GM21737 (cell line): Measurements from ENCODE around the gene TTC39C.
A peak's percentile ranks its signal among the peaks of the same experiment; 100 is the strongest.

Experiments
- ATAC-seq: cut with Tn5 transposase; IDR thresholded peaks from one replicate; pipeline ENCODE4 v1.9.1; 2021; ENCODE audit warnings: mild to moderate bottlenecking, moderate library complexity; ENCODE audit not compliant: unreplicated experiment

TTC39C gene

DNA sequence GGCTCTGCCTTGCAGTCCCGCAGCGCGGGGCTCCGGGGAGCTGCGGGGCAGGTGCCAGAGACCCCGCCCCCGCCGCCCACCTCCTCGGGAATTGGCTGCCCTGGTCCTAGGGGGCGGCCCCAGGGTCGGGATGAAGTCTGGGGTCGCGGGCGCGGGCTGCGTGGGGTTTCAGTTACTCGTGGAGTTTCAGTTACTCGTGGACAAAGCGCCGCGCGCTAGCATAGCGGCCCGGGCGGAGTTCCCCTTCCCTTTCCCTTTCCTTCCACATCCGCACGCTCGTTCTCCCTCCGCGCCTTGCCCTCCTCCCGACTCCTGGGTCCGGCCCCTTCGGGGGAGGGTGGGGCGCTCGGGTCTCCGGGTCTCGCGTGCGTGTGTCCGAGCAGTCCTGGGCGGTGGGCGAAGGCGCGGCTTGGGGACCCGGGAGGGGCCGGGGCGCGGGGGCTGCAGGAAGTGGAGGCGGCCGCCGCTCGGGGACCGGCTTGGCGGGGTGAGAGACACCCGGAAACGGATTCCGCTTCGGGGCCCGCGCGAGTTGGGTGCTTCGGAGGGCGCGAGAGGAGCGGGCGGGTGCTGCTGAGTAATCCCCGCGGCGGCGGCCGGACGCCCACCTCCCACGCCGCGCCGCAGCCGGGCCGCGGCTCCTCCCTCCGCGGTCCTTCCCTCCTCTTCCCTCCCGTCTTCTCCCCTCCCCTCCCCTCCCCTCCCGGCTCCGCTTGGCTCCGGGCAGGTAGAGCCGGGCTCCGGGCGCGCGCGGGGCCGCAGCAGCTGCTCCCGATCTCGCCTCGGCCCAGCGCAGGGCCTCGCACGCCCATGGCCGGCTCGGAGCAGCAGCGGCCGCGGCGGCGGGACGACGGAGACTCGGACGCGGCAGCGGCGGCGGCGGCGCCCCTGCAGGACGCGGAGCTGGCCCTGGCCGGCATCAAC lies at the start of gene TTC39C:
Gene TTC39C, plus strand, starts transcription at position 693 of the 924 bp plus-strand sequence. Its CDS starts 118 bp downstream, at position 811.
- ATAC-seq: peak; percentile 34

DNA sequence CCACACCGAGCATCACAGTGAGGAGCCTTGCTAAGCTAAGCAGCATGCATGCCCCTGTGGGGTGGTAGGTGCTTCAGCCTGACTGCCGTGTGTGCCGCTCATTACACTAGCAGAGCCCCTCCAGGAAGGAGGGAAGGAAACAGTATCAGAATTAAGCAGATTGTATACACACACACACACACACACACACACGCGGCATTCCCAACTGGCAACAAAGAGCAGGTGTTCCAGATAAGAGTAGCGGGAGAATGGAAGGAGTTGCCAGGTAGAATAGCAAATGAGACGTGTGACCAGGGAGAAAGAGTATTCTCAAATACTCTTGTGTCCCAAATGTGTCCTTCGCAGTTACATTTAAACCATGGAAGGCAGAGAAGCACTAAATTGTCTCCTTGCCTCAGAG lies 47.6 kb upstream of the TTC39C start:
- ATAC-seq: no peak

DNA sequence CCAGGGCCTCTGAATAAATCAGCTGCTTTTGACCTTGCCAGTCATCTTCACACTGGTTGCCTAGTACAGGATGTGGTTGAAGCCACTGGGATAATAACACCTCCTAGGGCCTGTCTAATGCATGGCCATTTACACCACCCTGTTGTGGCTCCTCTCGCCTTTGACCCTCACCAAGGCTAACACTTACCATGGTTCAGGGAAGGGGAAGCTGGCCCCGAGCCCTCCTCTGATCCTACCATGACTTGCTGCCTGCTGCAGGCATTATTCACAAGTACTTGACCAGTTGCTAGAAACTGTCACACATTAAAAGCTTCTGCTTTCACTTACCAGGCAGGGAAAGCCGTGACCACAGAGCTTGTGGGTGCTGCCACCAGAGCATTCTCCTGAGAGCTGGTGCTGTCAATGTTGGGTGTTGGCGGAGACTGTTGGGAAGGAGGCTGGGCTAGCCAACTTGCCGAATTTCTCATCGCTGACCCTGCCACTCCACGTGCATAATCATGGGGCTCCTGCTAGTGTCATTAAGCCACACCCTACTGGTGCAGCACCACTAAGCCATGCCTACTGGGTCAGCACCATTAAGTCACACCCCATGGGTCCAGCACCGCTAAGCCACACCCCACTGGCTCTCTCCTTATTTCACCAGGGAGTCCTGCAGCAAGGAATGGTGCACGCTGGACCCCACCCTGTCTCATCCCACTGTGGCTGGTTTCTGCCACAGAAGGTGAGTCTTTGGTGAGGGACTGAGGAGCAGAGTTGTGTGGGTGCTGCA lies 47.0 kb upstream of the TTC39C start:
- peak; percentile 61 for ATAC-seq

DNA sequence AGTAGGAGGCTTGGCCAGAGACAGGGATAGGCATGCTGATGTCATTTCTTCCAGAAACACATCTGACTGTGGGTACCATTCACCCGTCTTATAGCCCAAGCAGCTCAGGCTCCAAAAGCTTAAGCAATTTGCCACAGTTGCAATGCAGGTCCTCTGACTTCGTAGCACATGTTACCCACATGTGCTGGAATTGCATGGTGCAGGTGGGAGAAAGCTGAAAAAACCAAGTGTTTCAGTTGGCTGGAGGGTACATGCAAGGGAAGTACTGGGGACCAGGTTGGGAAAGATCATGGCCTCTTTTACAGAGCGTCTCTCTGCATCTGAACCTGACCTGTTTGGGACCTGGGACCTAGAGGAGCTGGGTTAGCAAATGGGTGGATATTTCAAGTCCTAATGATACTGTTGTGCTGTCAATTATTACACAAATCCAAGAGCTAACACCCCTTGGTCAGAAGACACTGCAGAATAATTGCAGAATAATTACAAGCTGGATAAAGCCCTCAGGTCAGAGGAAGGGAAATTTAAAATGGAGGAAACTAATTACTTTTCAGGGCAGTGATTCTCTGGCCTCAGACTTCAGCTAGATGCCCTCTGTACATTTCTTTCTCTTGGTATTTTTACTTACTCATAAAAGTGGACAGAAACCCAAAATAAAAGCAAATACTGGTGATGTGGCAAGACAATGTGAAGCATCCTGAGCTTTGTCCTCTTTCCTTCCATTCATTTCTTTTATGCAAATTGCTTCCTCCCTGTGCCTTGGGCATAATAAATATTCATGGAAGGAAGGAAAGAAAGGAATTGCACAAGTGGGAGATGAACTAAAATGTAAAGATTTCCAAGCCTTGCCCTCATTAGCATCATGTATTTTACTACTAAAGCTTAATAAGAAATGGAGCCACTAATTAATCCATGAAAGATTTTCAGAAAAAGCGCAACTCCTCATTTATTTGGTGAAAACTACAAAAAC lies 45.6 kb upstream of the TTC39C start:
- ATAC-seq: no peak

DNA sequence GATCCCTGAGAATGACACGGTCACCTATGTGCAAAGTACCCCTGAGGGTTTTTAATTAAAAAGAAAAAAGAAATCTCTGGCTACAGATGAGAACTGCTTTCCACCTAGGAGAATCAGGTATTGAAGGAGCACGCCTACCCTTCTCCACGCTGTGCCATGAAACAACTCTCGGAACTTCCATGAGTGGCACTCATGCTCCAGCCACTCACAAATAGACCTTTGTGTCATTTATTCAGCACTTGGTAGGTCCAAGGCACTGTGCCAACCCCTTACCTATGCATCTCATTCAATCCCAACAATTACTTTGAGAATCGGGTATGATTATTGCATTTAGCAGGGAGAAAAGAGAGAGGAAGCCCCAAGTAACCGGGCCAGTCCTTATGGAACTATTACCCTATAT lies 44.9 kb upstream of the TTC39C start:
- ATAC-seq: no peak

DNA sequence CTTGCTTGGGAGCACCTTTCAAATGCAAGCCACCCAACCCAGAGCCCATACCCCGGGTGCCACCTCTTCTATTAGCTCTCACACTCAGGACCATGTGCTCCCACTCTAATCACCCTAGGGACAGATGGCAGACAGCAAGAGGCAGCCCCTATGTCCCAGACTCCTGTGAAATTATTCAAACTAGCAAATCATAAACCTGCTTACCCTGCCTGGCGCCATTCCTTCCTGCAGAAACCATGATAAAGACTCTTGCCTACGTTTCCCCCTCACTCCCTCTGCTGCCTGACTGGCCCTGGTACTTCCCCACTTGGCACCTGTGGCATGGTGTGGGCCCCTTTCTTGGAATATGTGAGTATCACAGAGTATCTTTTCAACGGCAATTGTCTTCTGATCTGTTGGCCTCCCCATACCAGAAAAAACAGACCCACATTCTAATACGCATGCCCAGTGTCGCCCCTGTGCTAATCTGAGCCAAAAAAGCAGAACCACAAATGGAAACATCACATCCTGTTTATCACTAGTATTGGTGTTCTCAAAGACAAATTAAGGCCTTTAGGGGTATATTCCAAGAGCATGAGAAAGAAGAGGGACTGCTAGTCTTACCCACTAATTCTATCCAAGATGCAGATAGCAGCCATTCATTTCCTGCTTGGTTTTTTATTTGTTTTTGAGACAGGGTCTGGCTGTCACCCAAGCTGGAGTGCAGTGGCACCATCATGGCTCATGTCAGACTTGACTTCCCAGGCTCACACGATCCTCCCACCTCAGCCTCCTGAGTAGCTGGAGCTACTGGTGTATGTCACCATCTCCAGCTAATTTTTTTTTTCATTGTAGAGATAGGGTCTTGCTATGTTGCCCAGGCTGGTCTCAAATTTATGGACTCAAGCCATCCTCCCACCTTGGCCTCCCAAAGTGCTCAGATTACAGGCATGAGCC lies 44.1 kb upstream of the TTC39C start:
- ATAC-seq: no peak

DNA sequence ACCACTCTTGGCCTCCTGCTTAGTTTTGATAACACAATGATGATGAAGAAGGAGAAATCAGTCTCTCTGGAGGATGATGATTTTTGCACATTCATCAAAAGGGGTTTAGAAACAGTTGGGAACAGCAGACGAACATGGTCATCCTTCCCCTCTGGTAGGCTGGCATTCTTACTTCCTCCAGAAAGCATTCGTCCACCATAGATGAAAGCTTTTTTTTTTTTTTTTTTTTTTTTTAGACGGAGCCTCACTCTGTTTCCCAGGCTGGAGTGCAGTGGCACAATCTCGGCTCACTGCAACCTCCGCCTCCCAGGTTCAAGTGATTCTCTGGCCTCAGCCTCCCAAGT lies 43.5 kb upstream of the TTC39C start:
- no peak for ATAC-seq

DNA sequence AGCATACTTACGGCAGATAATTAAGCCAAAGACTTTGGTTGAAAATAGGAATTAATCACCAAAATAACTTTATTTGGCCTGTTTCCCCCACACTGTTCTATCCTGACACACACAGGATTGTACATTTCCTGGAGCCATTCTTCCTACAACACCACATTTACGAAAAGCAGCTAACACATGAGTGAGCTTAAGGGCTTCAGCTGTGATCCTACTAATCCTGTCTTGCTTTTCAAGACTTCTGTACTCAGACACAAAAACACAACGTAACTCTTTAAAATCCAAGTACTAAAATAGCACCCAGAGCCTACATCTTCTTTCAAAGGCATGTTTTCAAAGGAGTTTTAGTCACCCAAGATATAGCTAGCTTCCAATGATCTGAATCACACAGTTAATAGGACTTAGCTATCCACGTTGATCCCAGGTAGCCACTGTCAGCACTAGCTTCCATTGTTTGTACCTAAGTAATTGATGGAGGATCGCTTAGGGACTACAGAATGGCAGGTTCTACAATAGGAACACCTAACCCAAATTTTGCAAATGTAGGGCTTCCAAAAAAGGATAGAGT lies 42.8 kb upstream of the TTC39C start:
- ATAC-seq: no peak

DNA sequence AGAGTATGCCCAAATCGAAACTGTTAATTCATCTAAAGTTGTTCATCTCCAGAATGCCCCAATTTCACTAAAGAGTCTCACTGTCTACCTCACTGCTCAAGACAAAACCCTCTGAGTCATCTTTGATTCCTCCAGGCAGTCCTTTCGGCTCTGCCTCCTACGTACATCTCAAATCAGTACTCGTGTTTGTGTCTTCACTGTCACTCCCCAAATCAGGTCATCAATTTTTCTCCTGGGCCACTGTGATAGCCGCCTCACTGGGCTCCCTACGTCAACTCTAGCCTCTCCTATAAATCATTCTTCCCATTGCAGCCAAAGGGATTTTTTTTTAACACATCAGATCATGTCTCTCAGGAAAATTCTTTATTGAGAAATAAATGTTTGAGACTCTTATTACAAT lies 42.1 kb upstream of the TTC39C start:
- ATAC-seq: no peak

DNA sequence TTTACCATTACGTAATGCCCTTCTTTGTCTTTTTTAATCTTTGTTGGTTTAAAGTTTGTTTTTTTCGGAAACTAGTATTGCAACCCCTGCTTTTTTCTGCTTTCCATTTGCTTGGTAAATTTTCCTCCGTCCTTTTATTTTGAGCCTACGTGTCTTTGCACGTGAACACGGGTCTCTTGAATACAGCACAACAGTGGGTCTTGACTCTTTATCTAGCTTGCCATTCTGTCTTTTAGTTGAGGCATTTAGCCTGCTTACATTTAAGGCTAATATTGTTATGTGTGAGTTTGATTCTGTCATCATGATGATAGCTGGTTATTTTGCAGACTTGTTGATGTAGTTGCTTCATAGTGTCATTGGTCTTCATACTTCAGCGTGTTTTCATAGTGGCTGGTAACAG lies 37.5 kb upstream of the TTC39C start:
- no peak for ATAC-seq

DNA sequence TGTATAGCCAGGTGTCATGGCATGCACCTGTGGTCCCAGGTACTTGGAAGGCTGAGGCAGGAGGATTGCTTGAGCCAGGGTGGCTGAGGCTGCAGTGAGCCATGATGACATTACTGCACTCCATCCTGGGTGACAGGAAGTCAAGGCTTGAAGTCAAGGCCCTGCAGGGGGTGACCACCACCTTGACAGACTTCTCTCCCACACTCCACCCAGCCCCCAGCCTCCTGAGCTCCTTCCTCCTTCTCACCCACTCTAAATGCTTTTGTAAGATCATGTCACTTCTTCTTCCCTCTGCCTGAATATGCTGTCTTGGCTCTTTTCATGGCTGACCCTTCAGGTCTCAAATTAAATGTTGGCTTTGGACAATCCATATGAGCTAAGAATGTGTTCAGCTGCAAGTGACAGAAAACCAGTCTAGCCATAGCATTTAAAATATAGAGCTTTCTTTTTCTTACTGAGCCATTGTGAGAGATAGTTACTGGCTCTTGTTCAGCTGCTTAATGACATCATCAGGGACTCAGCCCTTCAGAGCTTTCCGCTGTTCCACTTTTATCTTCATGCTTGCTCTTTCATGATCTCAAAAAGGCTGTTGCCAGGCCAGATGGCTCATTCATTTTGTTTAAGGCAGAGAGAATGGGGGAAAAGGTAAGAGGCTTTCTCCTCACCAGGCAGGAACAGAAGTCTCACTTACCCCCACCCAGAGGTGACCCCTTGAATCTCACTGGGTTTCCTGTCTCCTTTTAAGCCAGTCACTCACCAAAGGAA lies 36.7 kb upstream of the TTC39C start:
- ATAC-seq: no peak

DNA sequence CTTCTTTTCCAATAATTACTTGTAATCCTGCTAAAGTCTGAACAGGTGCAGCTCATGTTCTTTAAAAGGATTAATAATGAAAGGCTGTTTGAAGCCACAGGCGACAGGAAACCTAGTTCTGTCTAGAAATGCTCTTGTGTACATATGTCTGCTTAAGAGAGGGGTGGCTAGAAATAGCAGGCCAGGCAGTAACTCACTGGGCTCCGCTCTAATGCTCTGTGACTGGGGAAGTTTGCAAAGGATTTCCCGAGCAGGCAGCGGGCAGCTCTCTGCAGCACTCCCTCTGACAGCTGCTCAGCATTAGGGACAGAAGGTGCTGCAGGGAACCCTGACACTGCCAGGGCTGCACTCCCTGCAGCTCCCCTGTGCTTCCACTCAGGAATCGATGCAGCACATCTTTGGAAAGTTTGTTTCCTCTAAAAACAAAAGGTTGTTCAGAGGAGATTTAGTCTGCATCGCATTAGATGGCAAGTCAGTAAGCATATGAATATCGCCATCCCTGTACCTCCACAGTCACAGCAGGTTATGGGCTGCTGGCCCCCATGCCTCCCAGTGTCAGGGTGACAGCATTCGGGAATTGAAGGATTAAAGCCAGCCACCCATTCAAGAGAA lies 33.1 kb upstream of the TTC39C start:
- ATAC-seq: peak; percentile 96

DNA sequence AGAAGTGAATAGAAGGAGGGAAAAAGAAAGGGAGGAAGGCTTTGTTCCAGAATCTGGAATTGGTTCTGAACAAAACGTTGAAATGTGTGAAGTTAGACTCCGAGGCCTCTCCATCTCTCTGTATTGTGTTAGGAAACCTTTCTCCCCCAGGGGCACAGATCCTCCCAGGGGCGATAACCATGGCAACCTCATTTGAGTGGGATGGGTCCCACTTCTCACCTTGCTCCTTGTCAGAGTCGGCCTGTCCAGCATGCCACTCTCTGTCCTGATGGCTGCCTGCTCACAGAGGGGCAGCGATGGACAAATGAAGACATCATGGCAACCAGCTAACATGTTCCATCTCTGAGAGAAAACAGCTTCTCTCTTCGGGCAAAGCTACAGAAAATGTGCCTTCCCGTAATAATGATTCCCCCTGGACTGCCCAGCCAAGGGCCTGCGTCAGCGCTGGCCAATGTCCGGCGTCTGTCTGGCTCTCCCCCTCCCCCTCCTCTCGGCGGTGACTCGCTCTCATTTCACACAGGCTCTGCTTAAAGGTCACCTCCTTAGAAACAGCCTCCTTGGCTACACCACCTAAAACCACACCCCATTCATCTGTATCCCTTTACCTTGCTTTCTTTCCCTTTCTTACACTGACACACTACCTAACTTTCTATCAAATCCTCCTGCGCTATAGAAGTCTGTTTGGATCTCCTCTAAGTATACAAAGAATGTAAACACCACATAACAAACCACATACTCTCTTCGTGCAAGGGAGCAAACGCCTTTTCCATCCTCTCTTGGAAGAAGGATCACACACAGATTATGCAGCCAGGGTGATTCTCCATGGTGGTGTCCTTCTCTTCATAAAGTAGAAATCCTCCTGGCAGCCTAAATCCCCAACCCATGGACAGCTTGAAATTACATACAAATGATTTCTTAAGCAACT lies 32.1 kb upstream of the TTC39C start:
- no peak for ATAC-seq

DNA sequence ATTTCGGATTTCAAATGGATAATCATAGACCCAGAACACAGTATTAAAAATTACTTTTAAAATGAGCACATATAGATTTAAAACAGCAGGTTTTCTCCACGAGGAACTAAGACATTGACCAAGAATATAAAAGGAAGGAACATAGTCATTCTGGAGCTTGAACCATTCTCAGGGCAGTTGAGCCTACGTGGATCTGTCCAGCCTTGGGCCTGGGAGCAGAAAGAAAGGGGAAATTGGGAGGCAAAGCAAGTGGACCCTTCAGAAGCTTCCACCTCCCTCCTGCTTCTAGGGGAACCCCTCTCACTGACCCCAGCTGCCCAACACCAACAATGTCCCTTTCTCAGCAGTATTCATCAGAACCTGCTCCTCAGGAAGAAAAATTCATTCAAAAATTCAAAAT lies 31.4 kb upstream of the TTC39C start:
- no peak for ATAC-seq

DNA sequence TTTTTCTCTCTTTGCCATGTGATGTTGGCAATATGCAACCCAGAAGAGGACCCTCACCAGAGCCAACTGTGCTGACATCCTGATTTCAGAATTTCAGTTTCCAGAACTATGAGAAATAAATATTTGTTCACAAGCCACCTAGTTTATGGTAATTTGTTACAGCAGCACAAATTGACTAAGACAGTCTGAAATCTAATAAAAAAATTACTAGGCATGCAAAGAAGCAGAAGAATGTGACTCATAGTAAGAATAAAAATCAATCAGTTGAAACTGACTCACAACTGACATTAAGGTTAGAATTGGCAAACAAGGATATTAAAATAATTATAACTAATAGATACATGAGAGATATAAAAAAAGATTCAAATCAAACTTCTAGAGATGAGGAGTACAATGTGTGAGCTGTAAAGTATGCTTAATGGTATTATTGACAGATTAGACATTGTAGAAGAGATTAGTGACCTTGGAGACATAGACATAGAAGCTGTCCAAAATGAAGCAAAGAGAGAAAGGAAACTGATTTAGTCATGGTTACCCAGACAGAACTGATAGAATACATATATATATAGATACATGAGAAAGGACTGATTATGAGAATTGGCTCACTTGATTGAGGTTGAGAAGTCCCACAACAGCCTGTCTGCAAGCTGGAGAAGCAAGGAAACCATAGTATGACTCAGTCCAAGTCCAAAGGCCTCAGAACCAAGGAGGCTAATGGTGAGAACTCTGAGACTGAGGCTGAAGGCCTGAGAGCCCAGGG lies 27.8 kb upstream of the TTC39C start:
- peak; percentile 54 for ATAC-seq
